ENCODE results near the gene IPPK. TPM values are rescaled to one million over a fixed set of nuclear protein-coding genes. Genes with fewer than 3 reads are reported as not detected.
"Not testable (repeated sequence)": the region's sequence is repeated elsewhere in the genome, so short reads cannot be mapped to it uniquely, and the experiment has no call there.

IPPK gene
- total and polyA plus RNA-seq, 2 donors (not counting 1 experiment from before 2014, with no cell fraction given) = 11.1 to 16.4 TPM

- TF ChIP-seq EZH2 (IDR thresholded peaks at IDR 0.05; ENCODE audit: low read length, missing control alignments) (no peak), CTCF (conservative IDR thresholded peaks at IDR 0.05 in 1 of 2, IDR thresholded peaks at IDR 0.05 in 1 of 2; ENCODE audit: low read depth in 1 of 2, low read length in 2 of 2) (no peak)
- DNase-seq (ENCODE audit: low read depth in 2 of 2) = no peak
- Histone ChIP-seq H3K4me2 (ENCODE audit: extremely low read depth, insufficient read depth, low read length) (no peak overlapping the region), H3K27ac (ENCODE audit: insufficient read depth, low read length) (no peak overlapping the region), H3K36me3 (ENCODE audit: control insufficient read depth, insufficient read depth, low read length) (no peaks in the 10 kb centered on the region), H2AFZ (ENCODE audit: low read length) (no peak overlapping the region), H3K9me3 (ENCODE audit: control insufficient read depth, insufficient read depth, low read depth, low read length) (no peaks in the 10 kb centered on the region), H3K27me3 (ENCODE audit: control insufficient read depth, insufficient read depth, low read length) (no peaks in the 10 kb centered on the region), H3K4me3 (replicated peaks in 1 of 4; ENCODE audit: control extremely low read depth in 1 of 4, insufficient read depth in 1 of 4, low read depth in 3 of 4, low read length in 4 of 4) (no peak overlapping the region), H4K20me1 (ENCODE audit: control insufficient read depth, extremely low read depth, insufficient read depth, low read length) (no peaks in the 10 kb centered on the region), H3K4me1 (ENCODE audit: control insufficient read depth, extremely low read depth, insufficient read depth, low read length) (peaks cover 11% of the 10 kb centered on the region), H3K79me2 (ENCODE audit: control insufficient read depth, insufficient read depth, low read length) (no peaks in the 10 kb centered on the region), H3K9ac (ENCODE audit: insufficient read depth, low read length) (no peak overlapping the region)
Observed at GRCh38 chr9:92595930-92596329, 74.0 kb downstream of the IPPK start.

GRCh38 chr9:92595075-92595474 lies 74.9 kb downstream of the IPPK start:
- not testable (repeated sequence) for H3K9ac ChIP-seq (ENCODE audit: insufficient read depth, low read length); H3K4me3 ChIP-seq (replicated peaks in 1 of 4; ENCODE audit: control extremely low read depth in 1 of 4, insufficient read depth in 1 of 4, low read depth in 3 of 4, low read length in 4 of 4); H3K9me3 ChIP-seq (ENCODE audit: control insufficient read depth, insufficient read depth, low read depth, low read length); H3K4me2 ChIP-seq (ENCODE audit: extremely low read depth, insufficient read depth, low read length); H3K36me3 ChIP-seq (ENCODE audit: control insufficient read depth, insufficient read depth, low read length); H4K20me1 ChIP-seq (ENCODE audit: control insufficient read depth, extremely low read depth, insufficient read depth, low read length); H2AFZ ChIP-seq (ENCODE audit: low read length); H3K27me3 ChIP-seq (ENCODE audit: control insufficient read depth, insufficient read depth, low read length); DNase-seq (ENCODE audit: low read depth in 2 of 2); H3K4me1 ChIP-seq (ENCODE audit: control insufficient read depth, extremely low read depth, insufficient read depth, low read length); H3K79me2 ChIP-seq (ENCODE audit: control insufficient read depth, insufficient read depth, low read length); H3K27ac ChIP-seq (ENCODE audit: insufficient read depth, low read length)

GRCh38 chr9:92592946-92593861 lies 76.7 kb downstream of the IPPK start:
- Histone ChIP-seq H3K27ac (ENCODE audit: insufficient read depth, low read length) (no peak overlapping the region), H3K9me3 (ENCODE audit: control insufficient read depth, insufficient read depth, low read depth, low read length) (no peaks in the 10 kb centered on the region), H3K4me1 (ENCODE audit: control insufficient read depth, extremely low read depth, insufficient read depth, low read length) (no peaks in the 10 kb centered on the region), H4K20me1 (ENCODE audit: control insufficient read depth, extremely low read depth, insufficient read depth, low read length) (no peaks in the 10 kb centered on the region), H3K9ac (ENCODE audit: insufficient read depth, low read length) (no peak overlapping the region), H3K27me3 (ENCODE audit: control insufficient read depth, insufficient read depth, low read length) (no peaks in the 10 kb centered on the region), H3K4me3 (replicated peaks in 1 of 4; ENCODE audit: control extremely low read depth in 1 of 4, insufficient read depth in 1 of 4, low read depth in 3 of 4, low read length in 4 of 4) (no peak overlapping the region), H3K4me2 (ENCODE audit: extremely low read depth, insufficient read depth, low read length) (no peak overlapping the region), H3K79me2 (ENCODE audit: control insufficient read depth, insufficient read depth, low read length) (no peaks in the 10 kb centered on the region), H3K36me3 (ENCODE audit: control insufficient read depth, insufficient read depth, low read length) (no peaks in the 10 kb centered on the region), H2AFZ (ENCODE audit: low read length) (no peak overlapping the region)
- no peak for TF ChIP-seq CTCF (conservative IDR thresholded peaks at IDR 0.05 in 1 of 2, IDR thresholded peaks at IDR 0.05 in 1 of 2; ENCODE audit: low read depth in 1 of 2, low read length in 2 of 2)
- no peak for TF ChIP-seq EZH2 (IDR thresholded peaks at IDR 0.05; ENCODE audit: low read length, missing control alignments)
- peak in 1 of 2 donors; percentile 51 for DNase-seq (ENCODE audit: low read depth in 2 of 2)

All from fibroblast of lung (primary cell).